A549 (cell line): ENCODE data around the gene PRKN. TPM values are rescaled to one million over a fixed set of nuclear protein-coding genes. Genes with fewer than 3 reads are reported as not detected.
"Not testable (repeated sequence)": the region's sequence is repeated elsewhere in the genome, so short reads cannot be mapped to it uniquely, and the experiment has no call there.

Experiments used
- ATAC-seq, 2 experiments: fragments of 200-7000 bp in 1 of 2; fragments of >200 bp in 1 of 2; cut with Nextera tagmentation in 1 of 2; cut with Tn5 transposase in 1 of 2; 3 replicates each; pipeline versions ENCODE4 v1.8.0 to v1.9.1; 2018 to 2020; ENCODE audit warnings: mild to moderate bottlenecking in 1 of 2, moderate library complexity in 1 of 2
- CTCF ChIA-PET: fragments of 300-600 bp; sonication (Branson Sonifier 250); formaldehyde crosslinking; extraction: SDS; loops from one replicate; lab custom pipeline; 2021; ENCODE audit warnings: antibody characterized with exemption, inconsistent platforms; lab: Yijun Ruan, JAX
- POLR2A ChIA-PET: fragments of 350-600 bp; formaldehyde crosslinking; extraction: SDS; loops from one replicate; lab custom pipeline; 2021; ENCODE audit warnings: antibody characterized with exemption, inconsistent platforms; lab: Yijun Ruan, JAX
- DNase-seq, 2 experiments: peaks; one replicate each; pipeline versions ENCODE4 v3.0.0 to v3.0.0-alpha.2; 2011 to 2016; ENCODE audit warnings: low read depth in 1 of 2, low spot score in 1 of 2
- FAIRE-seq: peaks from 2 replicates; lab custom pipeline; 2011; peaks lifted over from hg19 to GRCh38; lab: Jason Lieb, UNC
- H3K27ac ChIP-seq, 2 experiments: fragments of >200 bp; sonication (Bioruptor Twin); formaldehyde crosslinking; 3 replicates each; pipeline ENCODE4 v1.5.1; 2016 to 2017
- H3K4me1 ChIP-seq: fragments of >200 bp; sonication (Bioruptor Twin); formaldehyde crosslinking; 3 replicates; pipeline ENCODE4 v1.6.1; 2016
- H3K4me2 ChIP-seq: fragments of >200 bp; sonication (Bioruptor Twin); formaldehyde crosslinking; 3 replicates; pipeline ENCODE4 v1.6.1; 2016
- H3K4me3 ChIP-seq: fragments of >200 bp; sonication (Bioruptor Twin); formaldehyde crosslinking; 3 replicates; pipeline ENCODE4 v1.5.1; 2016
- H3K9me3 ChIP-seq: fragments of >200 bp; sonication (Bioruptor Twin); formaldehyde crosslinking; 3 replicates; pipeline ENCODE4 v1.6.1; 2016
- CHD4 ChIP-seq: fragments of 200-600 bp; sonication (generic); IDR thresholded peaks from 2 replicates; pipeline ENCODE4 v1.6.1; 2016; ENCODE audit warnings: antibody characterized with exemption, mild to moderate bottlenecking, borderline replicate concordance
- CTCF ChIP-seq: fragments of >200 bp; sonication (Bioruptor Twin); formaldehyde crosslinking; IDR thresholded peaks from 3 replicates; pipeline ENCODE4 v1.5.1; 2016
- EHF ChIP-seq: fragments of 250-450 bp; sonication (Bioruptor Pico); IDR thresholded peaks from 2 replicates; pipeline ENCODE4 v1.5.0; 2020; ENCODE audit warnings: mild to moderate bottlenecking
- EHMT2 ChIP-seq: fragments of 200-600 bp; sonication (generic); IDR thresholded peaks from 2 replicates; pipeline ENCODE4 v1.6.1; 2016; ENCODE audit warnings: antibody characterized with exemption, low read depth, mild to moderate bottlenecking, moderate library complexity
- ESRRA ChIP-seq: fragments of 150-350 bp; IDR thresholded peaks from 2 replicates; pipeline ENCODE4 v1.6.1; 2014; ENCODE audit warnings: mild to moderate bottlenecking, low read length, borderline replicate concordance
- FOXS1 ChIP-seq: fragments of 250-450 bp; sonication (Bioruptor Pico); IDR thresholded peaks from 2 replicates; pipeline ENCODE4 v1.5.0; 2020; ENCODE audit warnings: mild to moderate bottlenecking, moderate library complexity
- HDAC2 ChIP-seq: fragments of 200-600 bp; sonication (generic); IDR thresholded peaks from 2 replicates; pipeline ENCODE4 v1.6.1; 2016
- KDM1A ChIP-seq: fragments of 200-600 bp; sonication (generic); IDR thresholded peaks from 2 replicates; pipeline ENCODE4 v1.6.1; 2016; ENCODE audit warnings: low read depth, mild to moderate bottlenecking
- MAFK ChIP-seq: fragments of 450-650 bp; IDR thresholded peaks from 2 replicates; pipeline ENCODE4 v1.6.1; 2014; ENCODE audit not compliant: partially characterized antibody
- PHF8 ChIP-seq: fragments of 200-600 bp; sonication (generic); IDR thresholded peaks from 2 replicates; pipeline ENCODE4 v1.6.1; 2016; ENCODE audit warnings: low read depth, mild to moderate bottlenecking, antibody characterized with exemption, moderate library complexity, borderline replicate concordance
- POLR2AphosphoS2 ChIP-seq: conservative IDR thresholded peaks from 2 replicates; pipeline ENCODE4 v1.6.1; 2012; ENCODE audit warnings: low read length, improper control_type of control experiment, inconsistent platforms
- REST ChIP-seq: fragments of 200-600 bp; sonication (generic); IDR thresholded peaks from 2 replicates; pipeline ENCODE4 v1.6.1; 2016; ENCODE audit warnings: antibody characterized with exemption, mild to moderate bottlenecking, moderate library complexity
- RNF2 ChIP-seq: fragments of 200-600 bp; sonication (generic); IDR thresholded peaks from 2 replicates; pipeline ENCODE4 v1.6.1; 2016; ENCODE audit warnings: low read depth, mild to moderate bottlenecking, antibody characterized with exemption, moderate library complexity, borderline replicate concordance
- ZNF302 ChIP-seq: fragments of 250-450 bp; sonication (Bioruptor Pico); IDR thresholded peaks from 2 replicates; pipeline ENCODE4 v1.9.0; 2021; ENCODE audit warnings: inconsistent platforms, mild to moderate bottlenecking, moderate library complexity
- WGBS: methylation state at CpG from one replicate; pipeline ENCODE4 v1.1.6; 2017; ENCODE audit errors: missing lambda C conversion rate; 5-methylcytosine and 5-hydroxymethylcytosine counted together
- polyA plus RNA-seq, 4 experiments: library from polyadenylated mRNA; depleted of rRNA in 3 of 4; stranded (reverse); fragments of >200 nt; fragmentation: RNase III in 1 of 4; extraction: RNeasy Plus Mini Kit Qiagen cat#74134 plus additional on column Dnase treatment in 1 of 4; gene quantifications; 2 replicates in 3 of 4; 3 replicates in 1 of 4; pipeline ENCODE4 v1.2.3, GENCODE V29; 2011 to 2017
- TF ChIP-seq, protein P1 (sequence below): fragments of 250-450 bp; sonication (Bioruptor Pico); IDR thresholded peaks from 2 replicates; pipeline ENCODE4 v1.5.0; 2021; ENCODE audit warnings: mild to moderate bottlenecking, moderate library complexity, borderline replicate concordance
- TF ChIP-seq, protein P2 (sequence below): IDR thresholded peaks from 2 replicates; pipeline ENCODE4 v1.6.1; 2012; ENCODE audit warnings: low read depth, borderline replicate concordance
- TF ChIP-seq, protein P3 (sequence below): fragments of 450-650 bp; IDR thresholded peaks from 2 replicates; pipeline ENCODE4 v1.6.1; 2014; ENCODE audit warnings: antibody characterized with exemption
- TF ChIP-seq, protein P4 (sequence below): fragments of >200 bp; sonication (Bioruptor Twin); formaldehyde crosslinking; IDR thresholded peaks from 3 replicates; pipeline ENCODE4 v1.6.1; 2016

PRKN gene
- polyA plus RNA-seq, 2 of the 4 experiments (the other 2 are of a cell fraction), result 0.36 to 0.39 TPM

DNA sequence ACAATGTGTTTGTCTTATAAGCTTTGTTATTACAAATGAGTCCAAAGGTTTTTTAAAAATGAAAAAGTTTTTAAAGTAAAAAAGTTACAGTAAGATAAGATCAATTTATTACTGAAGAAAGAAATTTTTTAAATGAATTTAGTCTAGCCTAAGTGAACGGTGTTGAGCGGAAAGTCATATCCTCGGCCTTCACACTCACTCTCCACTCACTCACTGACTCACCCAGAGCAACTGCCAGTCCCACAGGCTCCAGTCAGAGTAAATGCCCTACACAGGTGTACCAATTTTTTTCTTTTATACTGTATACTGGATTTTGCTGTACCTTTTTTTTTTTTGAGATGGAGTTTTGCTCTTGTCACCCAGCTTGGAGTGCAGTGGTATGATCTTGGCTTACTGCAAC lies 1411.0 kb downstream of the PRKN start (continued):
- TF ChIP-seq, protein P1, sequence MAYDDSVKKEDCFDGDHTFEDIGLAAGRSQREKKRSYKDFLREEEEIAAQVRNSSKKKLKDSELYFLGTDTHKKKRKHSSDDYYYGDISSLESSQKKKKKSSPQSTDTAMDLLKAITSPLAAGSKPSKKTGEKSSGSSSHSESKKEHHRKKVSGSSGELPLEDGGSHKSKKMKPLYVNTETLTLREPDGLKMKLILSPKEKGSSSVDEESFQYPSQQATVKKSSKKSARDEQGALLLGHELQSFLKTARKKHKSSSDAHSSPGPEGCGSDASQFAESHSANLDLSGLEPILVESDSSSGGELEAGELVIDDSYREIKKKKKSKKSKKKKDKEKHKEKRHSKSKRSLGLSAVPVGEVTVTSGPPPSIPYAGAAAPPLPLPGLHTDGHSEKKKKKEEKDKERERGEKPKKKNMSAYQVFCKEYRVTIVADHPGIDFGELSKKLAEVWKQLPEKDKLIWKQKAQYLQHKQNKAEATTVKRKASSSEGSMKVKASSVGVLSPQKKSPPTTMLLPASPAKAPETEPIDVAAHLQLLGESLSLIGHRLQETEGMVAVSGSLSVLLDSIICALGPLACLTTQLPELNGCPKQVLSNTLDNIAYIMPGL (CRISPR knock-in tag), result no peak
- TF ChIP-seq POLR2AphosphoS2, result no peak

GRCh38 chr6:161315246-161315917 lies 1412.2 kb downstream of the PRKN start:
- DNase-seq, H3K9me3 ChIP-seq, POLR2A ChIA-PET, CTCF ChIA-PET, H3K4me1 ChIP-seq, FAIRE-seq, ATAC-seq, H3K27ac ChIP-seq, H3K4me2 ChIP-seq, H3K4me3 ChIP-seq: not testable (repeated sequence)
- 57% methylated on average over 15 of the region's 15 CpGs for whole genome bisulfite sequencing

DNA sequence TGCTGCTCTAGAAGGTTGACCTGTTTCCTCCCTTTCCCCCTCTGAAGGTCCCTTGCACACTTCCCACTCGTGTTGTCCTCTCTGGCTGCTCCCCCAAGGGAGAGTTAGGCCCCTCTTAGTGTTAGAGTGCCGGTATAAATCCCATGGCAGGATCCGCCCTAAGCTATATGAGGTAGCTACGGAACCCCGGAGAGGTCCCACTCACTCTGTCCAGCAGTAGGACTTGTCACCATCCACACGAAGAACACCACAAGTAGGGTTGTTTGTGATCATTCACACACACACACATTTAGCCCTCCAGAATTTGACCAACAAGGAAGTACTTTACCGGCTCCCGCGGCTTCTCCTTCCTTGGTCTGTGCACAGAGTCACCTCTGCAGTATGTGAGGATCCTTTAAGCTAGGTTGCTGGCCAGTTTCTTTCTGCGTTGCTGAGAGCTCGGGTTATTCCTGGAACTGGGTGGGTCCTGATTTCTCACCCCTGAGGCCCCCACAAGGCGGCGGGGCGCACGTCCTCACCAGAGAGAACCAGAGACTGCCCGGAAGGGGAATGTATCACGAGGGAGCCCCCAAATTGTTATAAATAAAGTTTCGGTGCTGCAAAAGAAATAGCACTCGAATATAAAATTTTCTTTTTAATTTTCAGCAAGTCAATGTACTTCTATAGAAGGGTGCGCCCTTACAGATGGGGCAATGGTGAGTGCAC lies 1412.9 kb downstream of the PRKN start:
- H3K9me3 ChIP-seq, DNase-seq, CTCF ChIA-PET, H3K4me3 ChIP-seq, H3K27ac ChIP-seq, H3K4me2 ChIP-seq, ATAC-seq, H3K4me1 ChIP-seq, POLR2A ChIA-PET, FAIRE-seq: not testable (repeated sequence)
- 71% methylated on average over 20 of the region's 20 CpGs for WGBS

GRCh38 chr6:161313940-161314509 lies 1413.5 kb downstream of the PRKN start:
- no peak overlapping the region for H3K27ac ChIP-seq
- ATAC-seq, result no peak
- CTCF ChIA-PET, result no interaction called here
- no peaks in the 10 kb centered on the region for H3K4me1 ChIP-seq
- POLR2A ChIA-PET, result no interaction called here
- no peaks in the 10 kb centered on the region for H3K9me3 ChIP-seq
- DNase-seq, result no peak
- FAIRE-seq, result no peak
- H3K4me3 ChIP-seq, result no peak overlapping the region
- WGBS, result 73% methylated on average over 6 of the region's 6 CpGs
- H3K4me2 ChIP-seq, result no peak overlapping the region
- TF ChIP-seq MAFK (no peak), ESRRA (no peak), REST (no peak), CHD4 (no peak), KDM1A (no peak), ZNF302 (CRISPR knock-in tag) (no peak), FOXS1 (CRISPR knock-in tag) (no peak), PHF8 (no peak), RNF2 (no peak), HDAC2 (no peak), EHMT2 (no peak), CTCF (no peak), EHF (CRISPR knock-in tag) (no peak)
- TF ChIP-seq, protein P2, sequence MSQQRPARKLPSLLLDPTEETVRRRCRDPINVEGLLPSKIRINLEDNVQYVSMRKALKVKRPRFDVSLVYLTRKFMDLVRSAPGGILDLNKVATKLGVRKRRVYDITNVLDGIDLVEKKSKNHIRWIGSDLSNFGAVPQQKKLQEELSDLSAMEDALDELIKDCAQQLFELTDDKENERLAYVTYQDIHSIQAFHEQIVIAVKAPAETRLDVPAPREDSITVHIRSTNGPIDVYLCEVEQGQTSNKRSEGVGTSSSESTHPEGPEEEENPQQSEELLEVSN, result no peak
- TF ChIP-seq, protein P3, sequence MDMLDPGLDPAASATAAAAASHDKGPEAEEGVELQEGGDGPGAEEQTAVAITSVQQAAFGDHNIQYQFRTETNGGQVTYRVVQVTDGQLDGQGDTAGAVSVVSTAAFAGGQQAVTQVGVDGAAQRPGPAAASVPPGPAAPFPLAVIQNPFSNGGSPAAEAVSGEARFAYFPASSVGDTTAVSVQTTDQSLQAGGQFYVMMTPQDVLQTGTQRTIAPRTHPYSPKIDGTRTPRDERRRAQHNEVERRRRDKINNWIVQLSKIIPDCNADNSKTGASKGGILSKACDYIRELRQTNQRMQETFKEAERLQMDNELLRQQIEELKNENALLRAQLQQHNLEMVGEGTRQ, result no peak
- TF ChIP-seq, protein P4, sequence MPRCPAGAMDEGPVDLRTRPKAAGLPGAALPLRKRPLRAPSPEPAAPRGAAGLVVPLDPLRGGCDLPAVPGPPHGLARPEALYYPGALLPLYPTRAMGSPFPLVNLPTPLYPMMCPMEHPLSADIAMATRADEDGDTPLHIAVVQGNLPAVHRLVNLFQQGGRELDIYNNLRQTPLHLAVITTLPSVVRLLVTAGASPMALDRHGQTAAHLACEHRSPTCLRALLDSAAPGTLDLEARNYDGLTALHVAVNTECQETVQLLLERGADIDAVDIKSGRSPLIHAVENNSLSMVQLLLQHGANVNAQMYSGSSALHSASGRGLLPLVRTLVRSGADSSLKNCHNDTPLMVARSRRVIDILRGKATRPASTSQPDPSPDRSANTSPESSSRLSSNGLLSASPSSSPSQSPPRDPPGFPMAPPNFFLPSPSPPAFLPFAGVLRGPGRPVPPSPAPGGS, result no peak
